MM.1S (cell line): ENCODE measurements around the gene GTPBP6.
"Not testable (repeated sequence)": the region's sequence is repeated elsewhere in the genome, so short reads cannot be mapped to it uniquely, and the experiment has no call there.

Experiments
- DNase-seq: peaks from one replicate; pipeline ENCODE4 v3.0.0-alpha.2; 2015
- H2AFZ ChIP-seq: fragments of 300-600 bp; sonication (generic); 2 replicates; pipeline ENCODE4 v1.6.0; 2016; ENCODE audit warnings: antibody characterized with exemption, low read length
- H3F3A ChIP-seq: fragments of 300-600 bp; sonication (generic); 2 replicates; pipeline ENCODE4 v1.6.1; 2016; ENCODE audit warnings: mild to moderate bottlenecking, antibody characterized with exemption, low read length, moderate library complexity, mixed read lengths; ENCODE audit not compliant: insufficient read depth
- H3K27ac ChIP-seq: fragments of 300-600 bp; sonication (generic); 2 replicates; pipeline ENCODE4 v1.5.1; 2016; ENCODE audit warnings: mild to moderate bottlenecking, low read length
- H3K27me3 ChIP-seq: fragments of 300-600 bp; sonication (generic); replicated peaks from 2 replicates; pipeline ENCODE4 v1.6.0; 2016; ENCODE audit warnings: low read length; ENCODE audit not compliant: insufficient read depth
- H3K36me3 ChIP-seq: fragments of 300-600 bp; sonication (generic); replicated peaks from 2 replicates; pipeline ENCODE4 v1.6.1; 2016; ENCODE audit warnings: mild to moderate bottlenecking, low read length, mixed read lengths; ENCODE audit not compliant: insufficient read depth
- H3K4me1 ChIP-seq: fragments of 300-600 bp; sonication (generic); 2 replicates; pipeline ENCODE4 v1.6.1; 2016; ENCODE audit warnings: low read length, mixed read lengths
- H3K4me2 ChIP-seq: fragments of 300-600 bp; sonication (generic); 2 replicates; pipeline ENCODE4 v1.6.0; 2016; ENCODE audit warnings: low read depth, low read length
- H3K4me3 ChIP-seq: fragments of 300-600 bp; sonication (generic); 2 replicates; pipeline ENCODE4 v1.5.1; 2016; ENCODE audit warnings: low read length, mixed read lengths
- H3K79me2 ChIP-seq: fragments of 300-600 bp; sonication (generic); 2 replicates; pipeline ENCODE4 v1.6.1; 2016; ENCODE audit warnings: mixed run types, low read length, mixed read lengths
- H3K9ac ChIP-seq: fragments of 300-600 bp; sonication (generic); 2 replicates; pipeline ENCODE4 v1.6.1; 2016; ENCODE audit warnings: low read length, mixed read lengths
- H3K9me2 ChIP-seq: fragments of 300-600 bp; sonication (generic); replicated peaks from 2 replicates; pipeline ENCODE4 v1.6.1; 2016; ENCODE audit warnings: mild to moderate bottlenecking, low read length, mixed read lengths; ENCODE audit not compliant: insufficient read depth
- H3K9me3 ChIP-seq: fragments of 300-600 bp; sonication (generic); replicated peaks from 2 replicates; pipeline ENCODE4 v1.6.1; 2016; ENCODE audit warnings: mild to moderate bottlenecking, low read length, mixed read lengths; ENCODE audit not compliant: insufficient read depth
- H4K20me1 ChIP-seq: fragments of 300-600 bp; sonication (generic); 2 replicates; pipeline ENCODE4 v1.6.1; 2016; ENCODE audit warnings: mild to moderate bottlenecking, low read length, moderate library complexity, mixed read lengths; ENCODE audit not compliant: insufficient read depth
- CTCF ChIP-seq: fragments of 300-600 bp; sonication (generic); IDR thresholded peaks from 2 replicates; pipeline ENCODE4 v1.5.1; 2016; ENCODE audit warnings: antibody characterized with exemption, low read length, mixed read lengths
- EZH2 ChIP-seq: fragments of 300-600 bp; sonication (generic); optimal IDR thresholded peaks from 2 replicates; pipeline ENCODE3; 2017; ENCODE audit warnings: low read depth, mild to moderate bottlenecking, antibody characterized with exemption, low read length, mixed read lengths
- EZH2phosphoT487 ChIP-seq: fragments of 300-600 bp; sonication (generic); IDR thresholded peaks from 2 replicates; pipeline ENCODE4 v1.6.1; 2018; ENCODE audit warnings: antibody characterized with exemption, low read length

Gene GTPBP6

GRCh38 chrX:352181-352580, 33.6 kb upstream of the GTPBP6 start:
- H3K9me2 ChIP-seq: no peaks in the 10 kb centered on the region
- no peaks in the 10 kb centered on the region for H3F3A ChIP-seq
- no peaks in the 10 kb centered on the region for H3K4me1 ChIP-seq
- H3K4me3 ChIP-seq: no peak overlapping the region
- H3K79me2 ChIP-seq: no peaks in the 10 kb centered on the region
- no peak overlapping the region for H2AFZ ChIP-seq
- H3K9ac ChIP-seq: no peak overlapping the region
- H3K36me3 ChIP-seq: no peaks in the 10 kb centered on the region
- H3K27me3 ChIP-seq: no peaks in the 10 kb centered on the region
- H4K20me1 ChIP-seq: no peaks in the 10 kb centered on the region
- TF ChIP-seq CTCF (no peak), EZH2phosphoT487 (no peak), EZH2 (no peak)
- no peak for DNase-seq
- no peak overlapping the region for H3K4me2 ChIP-seq
- no peak overlapping the region for H3K27ac ChIP-seq
- no peaks in the 10 kb centered on the region for H3K9me3 ChIP-seq

GRCh38 chrX:351736-352135, 33.1 kb upstream of the GTPBP6 start:
- Histone ChIP-seq H2AFZ (no peak overlapping the region), H4K20me1 (no peaks in the 10 kb centered on the region), H3K79me2 (no peaks in the 10 kb centered on the region), H3K36me3 (no peaks in the 10 kb centered on the region), H3K4me1 (no peaks in the 10 kb centered on the region), H3K27ac (no peak overlapping the region), H3K27me3 (no peaks in the 10 kb centered on the region), H3K9me3 (no peaks in the 10 kb centered on the region), H3K9ac (no peak overlapping the region), H3K4me3 (no peak overlapping the region), H3K9me2 (no peaks in the 10 kb centered on the region), H3F3A (no peaks in the 10 kb centered on the region), H3K4me2 (no peak overlapping the region)
- TF ChIP-seq EZH2 (no peak), CTCF (no peak), EZH2phosphoT487 (no peak)
- DNase-seq: no peak

DNA sequence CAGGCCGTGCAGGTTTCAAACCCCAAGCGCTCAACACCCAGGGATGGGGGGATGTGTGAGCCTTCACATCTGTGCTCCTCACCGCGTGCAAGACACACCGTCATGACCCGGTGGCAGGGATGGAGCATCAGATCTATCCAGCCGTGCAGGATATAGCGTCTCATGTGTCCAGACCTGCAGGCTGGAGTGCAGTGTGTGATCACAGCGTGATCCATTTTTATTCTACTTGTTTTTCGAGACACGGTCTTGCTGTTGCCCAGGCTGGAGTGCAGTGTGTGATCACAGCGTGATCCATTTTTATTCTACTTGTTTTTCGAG, 32.7 kb upstream of the GTPBP6 start:
- H3F3A ChIP-seq, H3K79me2 ChIP-seq, DNase-seq, H3K4me1 ChIP-seq, H3K4me2 ChIP-seq, H3K9me3 ChIP-seq, H3K4me3 ChIP-seq, H3K9ac ChIP-seq, H4K20me1 ChIP-seq, H3K36me3 ChIP-seq, H3K27me3 ChIP-seq, H2AFZ ChIP-seq, H3K27ac ChIP-seq, H3K9me2 ChIP-seq: not testable (repeated sequence)

GRCh38 chrX:350534-351323, 32.1 kb upstream of the GTPBP6 start:
- no peaks in the 10 kb centered on the region for H3K36me3 ChIP-seq
- H3K9ac ChIP-seq: no peak overlapping the region
- H3K9me3 ChIP-seq: no peaks in the 10 kb centered on the region
- H3K4me3 ChIP-seq: no peak overlapping the region
- no peak overlapping the region for H3K4me2 ChIP-seq
- H3F3A ChIP-seq: no peaks in the 10 kb centered on the region
- no peaks in the 10 kb centered on the region for H3K4me1 ChIP-seq
- no peaks in the 10 kb centered on the region for H4K20me1 ChIP-seq
- H2AFZ ChIP-seq: no peak overlapping the region
- no peaks in the 10 kb centered on the region for H3K79me2 ChIP-seq
- DNase-seq: no peak
- no peak overlapping the region for H3K27ac ChIP-seq
- H3K9me2 ChIP-seq: no peaks in the 10 kb centered on the region
- no peak for TF ChIP-seq EZH2phosphoT487
- TF ChIP-seq CTCF: no peak
- no peak for TF ChIP-seq EZH2
- H3K27me3 ChIP-seq: no peaks in the 10 kb centered on the region
